Measurements from ENCODE around the gene AP3B1. TPM values are rescaled to one million over a fixed set of nuclear protein-coding genes. Genes with fewer than 3 reads are reported as not detected.
A peak's percentile ranks its signal among the peaks of the same experiment; 100 is the strongest.

Gene AP3B1
- total RNA-seq, 1 donor from 2014 or later = 14.3 TPM

GRCh38 chr5:77957516-77957915 is 337.0 kb downstream of the AP3B1 start:
- Mint-ChIP-seq H3K4me1 (ENCODE audit: low read depth, unreplicated experiment) (peaks cover 8% of the 10 kb centered on the region), H3K9me3 (ENCODE audit: unreplicated experiment) (peaks cover 2% of the 10 kb centered on the region), H3K27me3 (ENCODE audit: unreplicated experiment) (peaks cover 5% of the 10 kb centered on the region), H3K27ac (ENCODE audit: unreplicated experiment) (no peak overlapping the region), H3K36me3 (ENCODE audit: unreplicated experiment) (no peaks in the 10 kb centered on the region), H3K4me3 (ENCODE audit: unreplicated experiment) (peak overlapping the region; percentile 46)
- no peak for DNase-seq
- no peak for TF ChIP-seq CTCF (IDR thresholded peaks at IDR 0.05; ENCODE audit: partially characterized antibody, unreplicated experiment)

- no peak for TF ChIP-seq CTCF (IDR thresholded peaks at IDR 0.05; ENCODE audit: partially characterized antibody, unreplicated experiment)
- H3K27ac Mint-ChIP-seq (ENCODE audit: unreplicated experiment) = no peak overlapping the region
- peaks cover 8% of the 10 kb centered on the region for H3K4me1 Mint-ChIP-seq (ENCODE audit: low read depth, unreplicated experiment)
- no peak overlapping the region for H3K4me3 Mint-ChIP-seq (ENCODE audit: unreplicated experiment)
- peaks cover 5% of the 10 kb centered on the region for H3K27me3 Mint-ChIP-seq (ENCODE audit: unreplicated experiment)
- no peaks in the 10 kb centered on the region for H3K36me3 Mint-ChIP-seq (ENCODE audit: unreplicated experiment)
- peaks cover 2% of the 10 kb centered on the region for H3K9me3 Mint-ChIP-seq (ENCODE audit: unreplicated experiment)
- DNase-seq = no peak
Measured at GRCh38 chr5:77957081-77957480, 337.4 kb downstream of the AP3B1 start.

GRCh38 chr5:77955577-77955976 is 338.9 kb downstream of the AP3B1 start:
- Mint-ChIP-seq H3K27ac (ENCODE audit: unreplicated experiment) (no peak overlapping the region), H3K4me1 (ENCODE audit: low read depth, unreplicated experiment) (peaks cover 8% of the 10 kb centered on the region), H3K27me3 (ENCODE audit: unreplicated experiment) (peaks cover 5% of the 10 kb centered on the region), H3K36me3 (ENCODE audit: unreplicated experiment) (no peaks in the 10 kb centered on the region), H3K4me3 (ENCODE audit: unreplicated experiment) (no peak overlapping the region), H3K9me3 (ENCODE audit: unreplicated experiment) (peaks cover 2% of the 10 kb centered on the region)
- no peak for DNase-seq
- no peak for TF ChIP-seq CTCF (IDR thresholded peaks at IDR 0.05; ENCODE audit: partially characterized antibody, unreplicated experiment)

GRCh38 chr5:77953374-77953773 is 341.1 kb downstream of the AP3B1 start:
- no peak for TF ChIP-seq CTCF (IDR thresholded peaks at IDR 0.05; ENCODE audit: partially characterized antibody, unreplicated experiment)
- H3K9me3 Mint-ChIP-seq (ENCODE audit: unreplicated experiment) = peaks cover 4% of the 10 kb centered on the region
- H3K27ac Mint-ChIP-seq (ENCODE audit: unreplicated experiment) = no peak overlapping the region
- no peak overlapping the region for H3K4me3 Mint-ChIP-seq (ENCODE audit: unreplicated experiment)
- H3K36me3 Mint-ChIP-seq (ENCODE audit: unreplicated experiment) = no peaks in the 10 kb centered on the region
- no peak for DNase-seq
- peaks cover 2% of the 10 kb centered on the region for H3K4me1 Mint-ChIP-seq (ENCODE audit: low read depth, unreplicated experiment)
- peaks cover 5% of the 10 kb centered on the region for H3K27me3 Mint-ChIP-seq (ENCODE audit: unreplicated experiment)

- no peak for DNase-seq
- Mint-ChIP-seq H3K27ac (ENCODE audit: unreplicated experiment) (no peak overlapping the region), H3K4me1 (ENCODE audit: low read depth, unreplicated experiment) (no peaks in the 10 kb centered on the region), H3K27me3 (ENCODE audit: unreplicated experiment) (peaks cover 5% of the 10 kb centered on the region), H3K9me3 (ENCODE audit: unreplicated experiment) (peaks cover 4% of the 10 kb centered on the region), H3K4me3 (ENCODE audit: unreplicated experiment) (no peak overlapping the region), H3K36me3 (ENCODE audit: unreplicated experiment) (no peaks in the 10 kb centered on the region)
- TF ChIP-seq CTCF (IDR thresholded peaks at IDR 0.05; ENCODE audit: partially characterized antibody, unreplicated experiment) = no peak
Measured at GRCh38 chr5:77952636-77953212, 341.8 kb downstream of the AP3B1 start.

Other genes with a start within 250 kb of the AP3B1 start
- gene SCAMP1, start 65.9 kb upstream of the AP3B1 start, total RNA-seq (ENCODE audit: unreplicated experiment) = 36.2 TPM

All from glutamatergic neuron (in vitro differentiated cells).